MM.1S (cell line): Measurements from ENCODE around the gene FOXJ1.

ENCODE experiments used
- DNase-seq: peaks from one replicate; pipeline ENCODE4 v3.0.0-alpha.2; 2015
- H2AFZ ChIP-seq: fragments of 300-600 bp; sonication (generic); 2 replicates; pipeline ENCODE4 v1.6.0; 2016; ENCODE audit warnings: antibody characterized with exemption, low read length
- H3F3A ChIP-seq: fragments of 300-600 bp; sonication (generic); 2 replicates; pipeline ENCODE4 v1.6.1; 2016; ENCODE audit warnings: mild to moderate bottlenecking, antibody characterized with exemption, low read length, moderate library complexity, mixed read lengths; ENCODE audit not compliant: insufficient read depth
- H3K27ac ChIP-seq: fragments of 300-600 bp; sonication (generic); 2 replicates; pipeline ENCODE4 v1.5.1; 2016; ENCODE audit warnings: mild to moderate bottlenecking, low read length
- H3K27me3 ChIP-seq: fragments of 300-600 bp; sonication (generic); replicated peaks from 2 replicates; pipeline ENCODE4 v1.6.0; 2016; ENCODE audit warnings: low read length; ENCODE audit not compliant: insufficient read depth
- H3K36me3 ChIP-seq: fragments of 300-600 bp; sonication (generic); replicated peaks from 2 replicates; pipeline ENCODE4 v1.6.1; 2016; ENCODE audit warnings: mild to moderate bottlenecking, low read length, mixed read lengths; ENCODE audit not compliant: insufficient read depth
- H3K4me1 ChIP-seq: fragments of 300-600 bp; sonication (generic); 2 replicates; pipeline ENCODE4 v1.6.1; 2016; ENCODE audit warnings: low read length, mixed read lengths
- H3K4me2 ChIP-seq: fragments of 300-600 bp; sonication (generic); 2 replicates; pipeline ENCODE4 v1.6.0; 2016; ENCODE audit warnings: low read depth, low read length
- H3K4me3 ChIP-seq: fragments of 300-600 bp; sonication (generic); 2 replicates; pipeline ENCODE4 v1.5.1; 2016; ENCODE audit warnings: low read length, mixed read lengths
- H3K79me2 ChIP-seq: fragments of 300-600 bp; sonication (generic); 2 replicates; pipeline ENCODE4 v1.6.1; 2016; ENCODE audit warnings: mixed run types, low read length, mixed read lengths
- H3K9ac ChIP-seq: fragments of 300-600 bp; sonication (generic); 2 replicates; pipeline ENCODE4 v1.6.1; 2016; ENCODE audit warnings: low read length, mixed read lengths
- H3K9me2 ChIP-seq: fragments of 300-600 bp; sonication (generic); replicated peaks from 2 replicates; pipeline ENCODE4 v1.6.1; 2016; ENCODE audit warnings: mild to moderate bottlenecking, low read length, mixed read lengths; ENCODE audit not compliant: insufficient read depth
- H3K9me3 ChIP-seq: fragments of 300-600 bp; sonication (generic); replicated peaks from 2 replicates; pipeline ENCODE4 v1.6.1; 2016; ENCODE audit warnings: mild to moderate bottlenecking, low read length, mixed read lengths; ENCODE audit not compliant: insufficient read depth
- H4K20me1 ChIP-seq: fragments of 300-600 bp; sonication (generic); 2 replicates; pipeline ENCODE4 v1.6.1; 2016; ENCODE audit warnings: mild to moderate bottlenecking, low read length, moderate library complexity, mixed read lengths; ENCODE audit not compliant: insufficient read depth
- CTCF ChIP-seq: fragments of 300-600 bp; sonication (generic); IDR thresholded peaks from 2 replicates; pipeline ENCODE4 v1.5.1; 2016; ENCODE audit warnings: antibody characterized with exemption, low read length, mixed read lengths
- EZH2 ChIP-seq: fragments of 300-600 bp; sonication (generic); optimal IDR thresholded peaks from 2 replicates; pipeline ENCODE3; 2017; ENCODE audit warnings: low read depth, mild to moderate bottlenecking, antibody characterized with exemption, low read length, mixed read lengths
- EZH2phosphoT487 ChIP-seq: fragments of 300-600 bp; sonication (generic); IDR thresholded peaks from 2 replicates; pipeline ENCODE4 v1.6.1; 2018; ENCODE audit warnings: antibody characterized with exemption, low read length

FOXJ1 gene

GRCh38 chr17:76151896-76152454 is 10.9 kb upstream of the FOXJ1 start:
- no peak overlapping the region for H3K27ac ChIP-seq
- no peaks in the 10 kb centered on the region for H4K20me1 ChIP-seq
- TF ChIP-seq EZH2phosphoT487 (no peak), CTCF (no peak), EZH2 (no peak)

GRCh38 chr17:76150712-76151622 is 9.9 kb upstream of the FOXJ1 start:
- H3K9ac ChIP-seq = no peak overlapping the region
- no peak overlapping the region for H3K4me2 ChIP-seq

More at GRCh38 chr17:76151896-76152454, 10.9 kb upstream of the FOXJ1 start:
- Histone ChIP-seq H3K4me1 (no peaks in the 10 kb centered on the region), H3K9ac (no peak overlapping the region), H3K79me2 (no peaks in the 10 kb centered on the region), H3K36me3 (no peaks in the 10 kb centered on the region), H3F3A (no peaks in the 10 kb centered on the region), H2AFZ (no peak overlapping the region), H3K4me3 (no peak overlapping the region), H3K9me2 (no peaks in the 10 kb centered on the region), H3K27me3 (no peaks in the 10 kb centered on the region), H3K4me2 (no peak overlapping the region), H3K9me3 (no peaks in the 10 kb centered on the region)
- DNase-seq = no peak

DNA sequence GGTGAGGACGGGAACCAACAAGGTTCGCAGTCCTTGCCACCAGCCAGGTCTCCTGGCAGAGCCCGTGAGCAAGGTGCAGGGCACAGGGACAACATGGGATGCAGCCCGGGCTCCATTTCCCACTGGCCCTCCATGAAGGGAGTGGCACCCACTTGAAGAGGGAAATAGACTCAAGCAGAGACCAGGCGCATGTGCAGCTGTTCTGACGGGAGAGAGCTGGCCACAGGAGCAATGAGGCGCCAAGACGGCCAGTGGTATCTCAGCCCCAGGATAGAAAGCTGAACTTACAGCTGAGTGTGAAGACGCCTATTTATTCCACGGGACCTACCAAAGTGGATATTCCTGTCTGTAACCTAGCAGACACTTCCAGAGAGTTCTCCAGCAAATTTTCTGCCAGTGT is 8.2 kb upstream of the FOXJ1 start:
- H3K4me3 ChIP-seq = no peak overlapping the region
- H3K27ac ChIP-seq = no peak overlapping the region
- no peak for DNase-seq
- H3K9me2 ChIP-seq = no peaks in the 10 kb centered on the region
- H3K9me3 ChIP-seq = no peaks in the 10 kb centered on the region
- H3K36me3 ChIP-seq = no peaks in the 10 kb centered on the region
- H3K4me2 ChIP-seq = no peak overlapping the region
- no peaks in the 10 kb centered on the region for H4K20me1 ChIP-seq
- peaks cover 7% of the 10 kb centered on the region; the same call in 1 of the 2 replicates for H3F3A ChIP-seq
- peaks cover 21% of the 10 kb centered on the region for H3K4me1 ChIP-seq
- no peak overlapping the region for H3K9ac ChIP-seq
- H3K27me3 ChIP-seq = no peaks in the 10 kb centered on the region
- no peaks in the 10 kb centered on the region for H3K79me2 ChIP-seq
- H2AFZ ChIP-seq = no peak overlapping the region
- no peak for TF ChIP-seq CTCF
- no peak for TF ChIP-seq EZH2phosphoT487
- TF ChIP-seq EZH2 = no peak

More at GRCh38 chr17:76150712-76151622, 9.9 kb upstream of the FOXJ1 start:
- Histone ChIP-seq H3K4me1 (peaks cover 6% of the 10 kb centered on the region), H3K9me2 (no peaks in the 10 kb centered on the region), H3F3A (no peaks in the 10 kb centered on the region), H3K9me3 (no peaks in the 10 kb centered on the region), H3K27ac (no peak overlapping the region), H2AFZ (no peak overlapping the region), H3K4me3 (no peak overlapping the region), H3K36me3 (no peaks in the 10 kb centered on the region), H3K79me2 (no peaks in the 10 kb centered on the region), H4K20me1 (no peaks in the 10 kb centered on the region), H3K27me3 (no peaks in the 10 kb centered on the region)
- TF ChIP-seq EZH2 (no peak), EZH2phosphoT487 (no peak), CTCF (no peak)
- no peak for DNase-seq
